SKM-1 treated with dmso at 0.1 percent for 144 hours (cell line): Measurements from ENCODE around the gene PCBP1.
A peak's percentile ranks its signal among the peaks of the same experiment; 100 is the strongest.
"Not testable (repeated sequence)": the region's sequence is repeated elsewhere in the genome, so short reads cannot be mapped to it uniquely, and the experiment has no call there.

ENCODE experiments used
- DNase-seq: peaks from one replicate; lab custom pipeline; 2025; ENCODE audit not compliant: unreplicated experiment; lab: John Stamatoyannopoulos, UW

Gene PCBP1

GRCh38 chr2:70123051-70123828 is 36.0 kb downstream of the PCBP1 start:
- DNase-seq, result no peak

GRCh38 chr2:70123829-70124116 is 36.5 kb downstream of the PCBP1 start:
- DNase-seq, result no peak

GRCh38 chr2:70124983-70125480 is 37.8 kb downstream of the PCBP1 start:
- DNase-seq, result peak; percentile 50

- DNase-seq, result no peak
These were observed 38.2 kb downstream of the PCBP1 start for GRCh38 chr2:70125498-70125898.

- DNase-seq, result no peak
These were observed 39.1 kb downstream of the PCBP1 start for GRCh38 chr2:70126413-70126812.

- peak; percentile 14 for DNase-seq
These were observed 40.7 kb downstream of the PCBP1 start for GRCh38 chr2:70128005-70128404.

GRCh38 chr2:70131344-70132143 is 44.3 kb downstream of the PCBP1 start:
- DNase-seq, result not testable (repeated sequence)

- DNase-seq, result no peak
These were observed 45.2 kb downstream of the PCBP1 start for GRCh38 chr2:70132244-70133126.

GRCh38 chr2:70133127-70133452 is 45.8 kb downstream of the PCBP1 start:
- no peak for DNase-seq

GRCh38 chr2:70133491-70134322 is 46.4 kb downstream of the PCBP1 start:
- no peak for DNase-seq

GRCh38 chr2:70134323-70134983 is 47.2 kb downstream of the PCBP1 start:
- DNase-seq, result not testable (repeated sequence)
